IPS-11a (cell line): ENCODE results near the gene RRP12.
A peak's percentile ranks its signal among the peaks of the same experiment; 100 is the strongest.

Source experiments
- H3K4me3 ChIP-seq: one replicate; pipeline ENCODE4 v1.5.1; 2013; ENCODE audit warnings: low read depth, low read length, control low read depth

The RRP12 gene

DNA sequence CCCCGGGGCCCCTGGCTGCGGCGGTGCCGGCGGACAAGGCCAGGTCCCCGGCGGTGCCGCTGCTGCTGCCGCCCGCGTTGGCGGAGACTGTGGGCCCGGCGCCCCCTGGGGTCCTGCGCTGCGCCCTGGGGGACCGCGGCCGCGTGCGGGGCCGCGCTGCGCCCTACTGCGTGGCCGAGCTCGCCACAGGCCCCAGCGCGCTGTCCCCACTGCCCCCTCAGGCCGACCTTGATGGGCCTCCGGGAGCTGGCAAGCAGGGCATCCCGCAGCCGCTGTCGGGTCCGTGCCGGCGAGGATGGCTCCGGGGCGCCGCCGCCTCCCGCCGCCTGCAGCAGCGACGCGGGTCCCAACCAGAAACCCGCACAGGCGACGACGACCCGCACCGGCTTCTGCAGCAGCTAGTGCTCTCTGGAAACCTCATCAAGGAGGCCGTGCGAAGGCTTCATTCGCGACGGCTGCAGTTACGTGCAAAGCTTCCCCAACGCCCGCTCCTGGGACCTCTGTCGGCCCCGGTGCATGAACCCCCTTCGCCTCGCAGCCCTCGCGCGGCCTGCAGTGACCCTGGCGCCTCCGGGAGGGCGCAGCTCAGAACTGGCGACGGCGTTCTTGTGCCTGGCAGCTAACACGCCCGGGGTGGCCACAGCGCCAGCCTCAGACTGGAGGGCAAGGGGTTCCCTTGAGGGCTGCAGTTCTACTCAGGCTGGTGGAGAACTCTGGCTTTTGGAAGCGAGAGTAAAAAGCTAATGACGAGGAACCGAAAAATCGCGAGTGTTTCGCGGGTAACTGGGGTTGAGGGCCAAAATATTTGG is 81.3 kb downstream of the RRP12 start:
- H3K4me3 ChIP-seq: peak overlapping the region; percentile 72

DNA sequence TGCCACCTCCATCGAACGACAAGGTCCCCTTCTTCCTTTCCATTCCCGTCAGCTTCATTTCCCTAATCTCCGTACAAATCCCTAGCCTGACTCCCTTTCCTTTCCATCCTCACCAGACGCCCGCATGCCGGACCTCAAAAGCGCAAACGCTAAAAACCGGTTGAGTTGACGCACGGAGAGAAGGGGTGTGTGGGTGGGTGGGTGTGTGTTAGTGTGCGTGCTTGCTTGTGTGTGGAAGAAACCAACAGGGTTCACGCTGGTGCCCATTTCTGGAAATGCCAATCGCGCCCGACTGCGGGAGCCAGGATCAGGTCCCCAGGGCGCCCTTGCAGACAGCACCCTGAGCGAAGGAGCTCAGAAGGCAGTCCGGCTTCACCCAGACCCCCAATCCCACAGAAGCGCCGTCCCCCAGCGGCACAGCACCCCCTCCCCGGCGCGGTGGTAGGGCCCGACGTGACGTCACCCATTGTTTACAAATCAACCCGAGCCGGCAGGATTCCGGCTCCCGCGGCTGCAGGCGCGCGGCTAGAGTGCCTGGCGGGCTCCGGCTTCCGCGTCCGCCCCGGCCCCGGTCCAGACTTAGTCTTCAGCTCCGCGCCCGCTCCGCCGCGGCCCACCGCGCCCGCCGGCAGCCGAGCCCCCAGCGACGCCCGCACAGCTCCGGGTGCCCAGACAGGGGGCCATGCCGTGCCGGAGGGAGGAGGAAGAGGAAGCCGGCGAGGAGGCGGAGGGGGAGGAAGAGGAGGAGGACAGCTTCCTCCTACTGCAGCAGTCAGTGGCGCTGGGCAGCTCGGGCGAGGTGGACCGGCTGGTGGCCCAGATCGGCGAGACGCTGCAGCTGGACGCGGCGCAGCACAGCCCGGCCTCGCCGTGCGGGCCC is 82.1 kb downstream of the RRP12 start, which contains the start of gene FRAT1:
TSS of gene FRAT1 (plus strand) at position 500 of the 880 bp plus-strand sequence. CDS start at position 683, 183 bp downstream.
- peak within 1 kb of the TSS; percentile 72 for H3K4me3 ChIP-seq

DNA sequence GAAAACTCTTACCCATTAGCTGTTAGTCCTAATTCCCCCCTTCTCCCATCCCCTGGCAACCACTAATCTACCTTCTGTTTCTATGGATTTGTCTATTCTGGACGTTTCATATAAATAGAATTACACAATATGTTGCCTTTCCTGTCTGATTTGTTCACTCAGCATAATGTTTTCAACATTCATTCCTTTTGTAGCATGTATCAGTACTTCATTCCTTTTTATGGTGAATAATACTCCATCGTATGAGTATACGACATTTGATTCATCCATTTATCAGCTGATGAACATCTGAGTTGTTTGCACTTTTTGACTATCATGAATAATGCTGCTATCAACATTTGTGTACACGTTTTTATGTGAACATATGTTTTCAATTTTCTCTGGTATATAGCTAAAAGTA is 86.5 kb downstream of the RRP12 start:
- no peak overlapping the region for H3K4me3 ChIP-seq

DNA sequence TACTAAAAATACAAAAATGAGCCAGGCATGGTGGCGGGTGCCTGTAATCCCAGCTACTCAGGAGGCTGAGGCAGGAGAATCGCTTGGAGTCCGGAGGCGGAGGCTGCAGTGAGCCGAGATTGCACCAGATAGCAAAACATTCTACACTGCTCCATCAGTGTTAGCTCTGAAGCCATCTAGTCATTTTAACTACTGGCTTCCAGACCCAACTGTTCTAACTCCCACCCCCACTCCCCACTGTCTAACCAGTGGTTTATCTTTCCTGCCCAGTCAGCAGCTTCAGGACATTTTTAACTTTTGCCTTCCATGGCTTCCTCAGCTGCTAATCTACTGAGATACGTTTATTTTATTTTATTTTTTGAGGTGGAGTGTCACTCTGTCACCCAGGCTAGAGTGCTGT is 88.2 kb downstream of the RRP12 start:
- no peak overlapping the region for H3K4me3 ChIP-seq

DNA sequence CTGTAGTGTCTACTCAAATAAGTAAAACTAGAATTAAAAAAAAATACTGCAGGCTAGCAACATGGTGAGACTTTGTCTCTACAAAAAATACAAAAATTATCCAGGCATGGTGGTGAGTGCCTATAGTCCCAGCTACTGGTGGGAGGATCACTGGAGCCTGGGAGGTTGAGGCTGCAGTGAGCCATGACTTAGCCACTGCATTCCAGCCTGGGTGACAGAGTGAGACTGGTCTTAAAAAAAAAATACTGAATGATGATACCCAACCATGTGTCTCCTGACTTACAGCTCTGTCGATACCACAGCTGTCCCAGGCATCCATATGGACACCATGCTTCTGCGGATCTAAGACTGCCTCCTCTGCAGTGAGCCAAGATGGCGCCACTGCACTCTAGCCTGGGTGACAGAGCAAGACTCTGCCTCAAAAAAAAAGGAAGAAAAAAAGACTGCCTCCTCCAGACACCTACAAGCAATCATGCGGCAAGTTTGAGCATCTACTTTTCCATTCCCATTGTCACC is 90.0 kb downstream of the RRP12 start:
- no peak overlapping the region for H3K4me3 ChIP-seq

DNA sequence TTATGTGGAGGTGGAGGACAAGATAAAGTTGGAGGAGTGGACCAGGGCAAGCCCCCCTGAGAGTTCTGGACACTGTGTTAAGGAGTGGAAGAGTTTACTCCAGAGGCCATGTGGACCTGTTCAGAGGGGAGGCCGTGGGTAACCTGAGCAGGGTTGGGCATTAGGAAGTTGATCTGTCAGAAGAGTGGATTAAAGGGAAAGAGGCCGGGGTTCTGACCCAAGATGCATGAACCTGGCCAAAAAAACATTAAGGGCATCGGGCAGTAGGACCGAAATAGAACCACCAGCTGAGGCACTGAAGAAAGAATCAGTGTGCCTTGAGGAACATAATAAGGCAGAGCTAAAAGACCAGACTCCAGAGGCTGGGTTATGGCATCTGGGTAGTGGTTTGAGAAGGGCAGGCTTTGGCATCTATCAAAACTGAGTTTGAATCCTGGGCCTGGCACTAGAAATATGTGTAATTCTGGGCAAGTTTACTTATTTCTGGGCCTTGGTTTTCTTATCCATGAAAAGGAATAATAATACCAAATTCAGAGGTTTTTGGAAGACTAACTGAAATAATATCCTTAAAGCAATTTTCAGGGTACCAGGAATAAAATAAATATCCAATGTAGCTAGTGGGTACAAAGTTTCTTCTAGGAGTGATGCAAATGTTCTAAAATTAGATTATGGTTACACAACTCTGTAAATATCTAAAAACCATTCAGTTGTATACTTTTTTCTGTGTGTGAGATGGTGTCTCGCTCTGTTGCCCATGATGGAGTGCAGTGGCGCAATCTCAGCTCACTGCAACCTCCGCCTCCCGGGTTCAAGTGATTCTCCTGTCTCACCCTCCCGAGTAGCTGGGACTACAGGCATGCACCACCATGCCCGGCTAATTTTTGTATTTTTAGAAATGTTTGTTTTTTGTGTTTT is 93.0 kb downstream of the RRP12 start:
- no peak overlapping the region for H3K4me3 ChIP-seq

DNA sequence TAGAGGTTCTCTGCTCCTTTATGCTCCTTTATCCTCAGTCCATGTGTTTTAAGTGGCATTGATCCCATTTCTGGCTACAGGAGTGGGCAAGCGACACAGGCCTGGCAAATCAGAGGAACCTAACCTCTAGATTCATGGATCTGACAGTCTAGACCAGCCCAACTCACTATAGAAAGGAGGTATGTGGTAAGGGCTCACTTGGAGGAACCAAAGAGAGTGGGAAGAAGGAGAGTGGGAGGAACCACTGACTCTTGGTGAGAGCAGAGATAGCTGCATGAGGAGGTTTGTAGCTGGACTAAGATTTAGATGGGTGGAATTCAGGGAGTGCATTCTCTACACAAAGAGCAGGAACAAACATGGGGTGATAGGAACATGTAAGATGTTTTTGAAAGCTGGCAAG is 93.7 kb downstream of the RRP12 start:
- H3K4me3 ChIP-seq: no peak overlapping the region
